GM13977 (cell line): ENCODE data around the gene FBN1.

Source experiments
- DNase-seq: peaks from one replicate; pipeline ENCODE4 v3.0.0; 2012; ENCODE audit warnings: low spot score
- in situ Hi-C: fragments of 300-500 bp; cut with MboI; formaldehyde crosslinking; loops from one replicate; pipeline ENCODE4 v1.12.0; 2022; ENCODE audit warnings: low sequenced_read_pairs, low pct_unique_long_range_greater_than_20kb, mixed read lengths, inconsistent platforms; ENCODE audit not compliant: unreplicated experiment
- TF ChIP-seq, protein P1 (sequence below): IDR thresholded peaks from 2 replicates; pipeline ENCODE4 v1.5.1; 2012; ENCODE audit warnings: mild to moderate bottlenecking, control low read depth; ENCODE audit not compliant: insufficient read depth; ENCODE audit errors: extremely low read depth, missing control alignments

Gene FBN1

DNA sequence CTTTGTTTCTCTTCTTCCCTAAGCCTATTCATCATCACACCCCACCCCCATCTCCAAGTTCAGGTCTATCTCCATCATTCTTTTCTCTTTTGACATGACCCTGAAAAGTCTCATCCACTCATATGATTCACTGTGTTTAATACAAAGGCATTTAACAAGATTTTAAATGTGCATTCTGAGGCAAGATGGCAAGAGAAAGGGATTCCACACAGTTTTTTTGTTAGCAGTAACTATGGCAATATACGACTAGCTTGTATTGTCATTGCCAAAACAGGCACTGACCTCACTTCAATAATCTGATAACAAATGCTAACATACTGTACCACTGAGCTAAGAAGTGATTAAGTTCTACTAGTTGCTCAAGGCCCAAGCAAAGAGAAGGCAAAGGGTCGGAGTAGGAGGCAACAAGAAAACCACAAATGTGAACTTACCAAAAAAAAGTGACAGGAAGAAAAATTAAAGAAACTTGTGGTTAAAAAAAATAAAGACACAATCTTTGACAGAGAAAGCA is 53.2 kb downstream of the FBN1 start:
- DNase-seq: no peak

DNA sequence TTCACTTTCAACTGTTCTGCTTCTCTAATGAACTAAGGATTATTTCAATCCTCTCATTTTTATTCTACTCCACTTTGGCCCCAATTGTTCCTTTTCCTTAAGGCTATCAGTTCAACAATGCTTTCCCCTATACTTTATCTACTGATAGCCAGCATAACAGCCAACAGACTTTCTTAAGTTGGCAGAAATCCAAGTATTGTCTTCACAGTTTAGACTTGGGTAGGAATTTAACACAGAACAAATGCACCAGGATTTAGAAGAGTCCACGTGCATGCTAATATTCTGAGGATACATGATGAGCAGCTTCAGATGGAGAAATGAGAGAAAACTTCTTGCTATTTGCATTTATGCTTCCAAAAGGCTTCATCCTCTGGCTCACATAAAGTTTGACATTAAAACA is 54.8 kb downstream of the FBN1 start:
- in situ Hi-C loops: no loop called here
- TF ChIP-seq, protein P1, sequence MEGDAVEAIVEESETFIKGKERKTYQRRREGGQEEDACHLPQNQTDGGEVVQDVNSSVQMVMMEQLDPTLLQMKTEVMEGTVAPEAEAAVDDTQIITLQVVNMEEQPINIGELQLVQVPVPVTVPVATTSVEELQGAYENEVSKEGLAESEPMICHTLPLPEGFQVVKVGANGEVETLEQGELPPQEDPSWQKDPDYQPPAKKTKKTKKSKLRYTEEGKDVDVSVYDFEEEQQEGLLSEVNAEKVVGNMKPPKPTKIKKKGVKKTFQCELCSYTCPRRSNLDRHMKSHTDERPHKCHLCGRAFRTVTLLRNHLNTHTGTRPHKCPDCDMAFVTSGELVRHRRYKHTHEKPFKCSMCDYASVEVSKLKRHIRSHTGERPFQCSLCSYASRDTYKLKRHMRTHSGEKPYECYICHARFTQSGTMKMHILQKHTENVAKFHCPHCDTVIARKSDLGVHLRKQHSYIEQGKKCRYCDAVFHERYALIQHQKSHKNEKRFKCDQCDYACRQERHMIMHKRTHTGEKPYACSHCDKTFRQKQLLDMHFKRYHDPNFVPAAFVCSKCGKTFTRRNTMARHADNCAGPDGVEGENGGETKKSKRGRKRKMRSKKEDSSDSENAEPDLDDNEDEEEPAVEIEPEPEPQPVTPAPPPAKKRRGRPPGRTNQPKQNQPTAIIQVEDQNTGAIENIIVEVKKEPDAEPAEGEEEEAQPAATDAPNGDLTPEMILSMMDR: no peak
- no peak for DNase-seq

More for the DNA sequence above, 53.2 kb downstream of the FBN1 start:
- TF ChIP-seq, protein P1: no peak
- in situ Hi-C loops: no loop called here

DNA sequence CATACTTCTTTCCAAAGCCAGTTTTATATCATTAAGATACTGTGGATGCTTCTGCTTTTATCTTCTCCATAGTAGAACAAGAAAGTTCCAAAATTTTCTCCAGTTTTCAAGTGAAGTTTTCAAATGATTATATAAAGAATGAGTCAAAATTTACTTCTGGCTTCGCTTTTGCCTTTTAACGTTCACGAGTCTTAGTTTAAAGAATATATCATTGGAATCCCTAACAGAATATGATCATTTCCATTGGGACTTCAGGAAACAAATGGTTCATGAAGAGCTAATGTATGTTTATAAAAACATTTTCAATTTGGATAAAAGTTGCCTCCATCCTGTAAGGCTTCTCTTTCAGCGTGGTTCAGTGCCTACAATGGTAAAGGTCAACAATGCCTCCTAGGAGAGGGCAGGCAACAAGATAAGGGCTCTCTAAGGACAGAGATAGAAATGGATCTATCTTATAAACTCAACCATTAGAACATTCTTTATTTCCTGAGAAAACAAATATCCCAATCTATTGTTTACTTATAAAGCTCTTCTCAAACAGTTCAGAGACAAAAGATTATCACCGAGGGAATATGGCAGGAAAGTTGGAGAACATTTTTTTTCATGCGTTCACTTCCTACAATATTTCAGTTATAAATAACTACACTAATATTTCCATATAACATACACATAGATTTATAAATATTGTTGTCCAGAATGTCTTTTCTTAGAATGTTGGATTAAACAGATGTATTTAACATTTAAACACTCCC is 60.5 kb downstream of the FBN1 start:
- in situ Hi-C loops: no loop called here
- DNase-seq: no peak
- TF ChIP-seq, protein P1: no peak

DNA sequence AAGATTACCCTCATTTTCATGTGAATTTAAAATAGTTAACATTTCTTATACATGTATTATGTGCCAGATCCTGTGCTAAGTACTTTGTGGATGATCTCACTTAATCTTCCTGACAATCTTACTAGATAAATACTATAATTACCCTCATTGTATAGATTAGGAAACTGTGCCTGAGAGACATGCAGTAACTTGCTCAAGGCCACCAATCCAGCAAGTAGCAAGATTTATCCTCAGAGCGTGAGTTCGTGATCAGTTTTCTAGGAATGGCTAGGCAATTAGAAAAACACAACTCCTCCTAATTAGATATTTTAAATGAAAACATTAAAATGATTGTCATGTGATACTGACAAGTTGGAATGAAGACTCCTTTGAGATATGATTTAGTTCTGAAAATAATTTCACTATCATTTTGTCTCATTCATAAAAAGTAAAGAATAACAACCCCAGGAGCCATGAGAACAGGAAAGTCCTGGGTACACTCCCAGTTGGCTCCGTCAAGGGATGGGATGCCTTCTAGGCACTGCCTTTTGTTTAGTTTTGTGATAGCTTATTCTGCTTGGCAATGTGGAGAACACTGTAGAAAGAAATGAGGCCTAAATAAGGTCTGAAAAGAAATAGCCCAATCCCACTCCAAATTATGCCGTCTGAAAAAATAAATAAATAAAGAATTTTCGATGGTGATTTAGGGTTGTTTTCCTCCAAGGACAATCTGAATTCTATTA is 61.3 kb downstream of the FBN1 start:
- in situ Hi-C loops: no loop called here
- TF ChIP-seq, protein P1: no peak
- DNase-seq: no peak

DNA sequence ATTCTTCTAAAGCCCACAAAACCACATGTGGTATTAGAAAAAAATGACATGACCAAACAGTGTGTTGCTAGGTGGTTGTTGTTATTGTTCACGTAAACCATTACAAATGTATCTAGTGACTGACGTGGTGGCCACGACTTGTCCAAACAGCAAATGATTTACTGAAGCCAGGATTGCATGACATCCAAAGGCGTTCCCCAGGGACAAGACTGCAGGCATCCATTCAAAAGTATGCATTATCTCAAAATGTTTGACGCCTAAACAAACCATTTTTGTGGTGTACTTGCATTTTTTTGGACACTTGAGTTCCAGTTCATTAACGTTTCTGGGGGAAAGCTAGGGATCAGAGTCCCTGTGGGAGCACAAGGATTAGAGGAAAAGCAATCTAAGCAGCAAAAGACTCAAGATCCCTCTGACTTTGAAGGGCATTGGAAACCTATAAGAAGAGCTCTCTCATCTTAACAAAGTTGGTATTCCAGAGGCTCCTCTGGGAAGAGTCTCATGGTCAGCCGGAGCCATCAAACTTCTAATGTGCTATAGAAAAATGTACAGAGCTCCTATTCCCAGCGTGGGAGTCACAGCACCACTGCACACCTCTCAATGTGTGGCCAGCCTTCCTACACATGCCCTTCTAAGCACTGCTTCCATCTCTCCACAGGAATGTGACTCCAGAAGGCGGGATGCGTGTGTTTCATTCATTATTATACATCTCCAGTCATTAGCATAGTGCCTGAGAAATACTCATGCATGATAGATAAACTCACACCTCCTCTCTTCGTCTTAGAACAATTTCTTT is 62.9 kb downstream of the FBN1 start:
- in situ Hi-C loops: no loop called here
- no peak for DNase-seq
- TF ChIP-seq, protein P1: no peak

DNA sequence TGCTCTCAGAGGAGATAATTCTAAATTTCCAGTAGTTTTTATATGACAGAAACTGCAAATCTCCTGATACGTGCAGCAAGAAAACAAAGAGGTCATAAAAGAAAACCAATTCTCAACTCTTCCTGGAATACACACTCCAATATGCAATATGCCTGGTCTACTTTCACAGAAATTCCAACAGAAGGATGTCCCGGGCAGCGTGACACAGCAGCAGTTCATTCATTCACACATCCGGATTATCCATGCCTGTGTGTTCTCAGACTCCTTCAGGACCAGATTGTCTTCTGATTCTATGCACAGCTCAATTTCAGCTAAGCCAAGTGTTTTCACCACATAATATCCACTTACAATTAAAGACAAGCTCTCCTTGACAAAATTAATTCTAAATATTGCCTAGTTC is 64.3 kb downstream of the FBN1 start:
- in situ Hi-C loops: no loop called here
- TF ChIP-seq, protein P1: no peak
- DNase-seq: no peak
